Measurements from ENCODE around the gene SFMBT1.

SFMBT1 gene

GRCh38 chr3:53022647-53023046 is 23.2 kb downstream of the SFMBT1 start:
- Histone ChIP-seq H3K79me2 (ENCODE audit: insufficient read depth, low read length) (peaks cover 38% of the 10 kb centered on the region), H3K4me3 (ENCODE audit: low read depth, low read length, poor library complexity, severe bottlenecking) (no peak overlapping the region), H3K27me3 (ENCODE audit: insufficient read depth, low read length) (no peaks in the 10 kb centered on the region), H3K36me3 (ENCODE audit: insufficient read depth, low read length) (no peaks in the 10 kb centered on the region), H3K9me2 (ENCODE audit: low read depth, low read length) (no peaks in the 10 kb centered on the region), H3K4me2 (ENCODE audit: low read length) (no peak overlapping the region), H2AFZ (ENCODE audit: low read length) (no peak overlapping the region), H3K27ac (ENCODE audit: low read depth, low read length, poor library complexity, severe bottlenecking) (no peak overlapping the region), H3K9ac (ENCODE audit: low read length) (no peak overlapping the region), H3F3A (ENCODE audit: insufficient read depth, low read length) (no peaks in the 10 kb centered on the region), H3K4me1 (ENCODE audit: insufficient read depth, low read length, severe bottlenecking) (peaks cover 47% of the 10 kb centered on the region), H4K20me1 (ENCODE audit: insufficient read depth, low read length) (no peaks in the 10 kb centered on the region), H3K9me3 (ENCODE audit: low read length) (no peaks in the 10 kb centered on the region)
- TF ChIP-seq EZH2 (IDR thresholded peaks at IDR 0.05; ENCODE audit: borderline replicate concordance, low read length) = no peak
- TF ChIP-seq, protein P1, sequence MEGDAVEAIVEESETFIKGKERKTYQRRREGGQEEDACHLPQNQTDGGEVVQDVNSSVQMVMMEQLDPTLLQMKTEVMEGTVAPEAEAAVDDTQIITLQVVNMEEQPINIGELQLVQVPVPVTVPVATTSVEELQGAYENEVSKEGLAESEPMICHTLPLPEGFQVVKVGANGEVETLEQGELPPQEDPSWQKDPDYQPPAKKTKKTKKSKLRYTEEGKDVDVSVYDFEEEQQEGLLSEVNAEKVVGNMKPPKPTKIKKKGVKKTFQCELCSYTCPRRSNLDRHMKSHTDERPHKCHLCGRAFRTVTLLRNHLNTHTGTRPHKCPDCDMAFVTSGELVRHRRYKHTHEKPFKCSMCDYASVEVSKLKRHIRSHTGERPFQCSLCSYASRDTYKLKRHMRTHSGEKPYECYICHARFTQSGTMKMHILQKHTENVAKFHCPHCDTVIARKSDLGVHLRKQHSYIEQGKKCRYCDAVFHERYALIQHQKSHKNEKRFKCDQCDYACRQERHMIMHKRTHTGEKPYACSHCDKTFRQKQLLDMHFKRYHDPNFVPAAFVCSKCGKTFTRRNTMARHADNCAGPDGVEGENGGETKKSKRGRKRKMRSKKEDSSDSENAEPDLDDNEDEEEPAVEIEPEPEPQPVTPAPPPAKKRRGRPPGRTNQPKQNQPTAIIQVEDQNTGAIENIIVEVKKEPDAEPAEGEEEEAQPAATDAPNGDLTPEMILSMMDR (IDR thresholded peaks at IDR 0.05; ENCODE audit: low read length) = no peak

DNA sequence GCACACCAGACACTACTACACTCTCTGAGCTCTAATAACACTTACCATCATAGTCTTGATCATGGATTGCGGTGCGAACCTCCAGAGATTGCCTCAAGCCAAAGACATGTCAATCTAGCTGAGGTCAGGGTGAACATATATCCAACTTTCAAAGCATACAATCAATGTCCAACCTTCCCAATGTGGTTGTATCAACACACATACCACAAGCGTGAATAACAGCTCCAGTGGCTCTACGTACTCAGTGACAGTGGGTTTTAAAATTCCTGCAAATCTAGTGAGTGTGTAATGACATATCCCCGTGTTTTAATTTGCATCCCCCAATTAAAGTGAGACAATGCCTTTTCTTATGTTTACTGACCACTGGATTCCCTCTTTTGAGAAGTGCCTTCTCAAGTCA is 29.6 kb downstream of the SFMBT1 start:
- Histone ChIP-seq H3K9ac (ENCODE audit: low read length) (no peak overlapping the region), H3K36me3 (ENCODE audit: insufficient read depth, low read length) (no peaks in the 10 kb centered on the region), H3K9me3 (ENCODE audit: low read length) (no peaks in the 10 kb centered on the region), H3K9me2 (ENCODE audit: low read depth, low read length) (no peaks in the 10 kb centered on the region), H3K4me3 (ENCODE audit: low read depth, low read length, poor library complexity, severe bottlenecking) (no peak overlapping the region), H3F3A (ENCODE audit: insufficient read depth, low read length) (no peaks in the 10 kb centered on the region), H3K27ac (ENCODE audit: low read depth, low read length, poor library complexity, severe bottlenecking) (no peak overlapping the region), H3K4me1 (ENCODE audit: insufficient read depth, low read length, severe bottlenecking) (peaks cover 34% of the 10 kb centered on the region), H2AFZ (ENCODE audit: low read length) (no peak overlapping the region), H4K20me1 (ENCODE audit: insufficient read depth, low read length) (no peaks in the 10 kb centered on the region), H3K27me3 (ENCODE audit: insufficient read depth, low read length) (no peaks in the 10 kb centered on the region), H3K4me2 (ENCODE audit: low read length) (no peak overlapping the region), H3K79me2 (ENCODE audit: insufficient read depth, low read length) (peaks cover 13% of the 10 kb centered on the region; the same call in 1 of the 2 replicates)
- TF ChIP-seq EZH2 (IDR thresholded peaks at IDR 0.05; ENCODE audit: borderline replicate concordance, low read length) = no peak
- TF ChIP-seq, protein P1 (IDR thresholded peaks at IDR 0.05; ENCODE audit: low read length) = no peak

DNA sequence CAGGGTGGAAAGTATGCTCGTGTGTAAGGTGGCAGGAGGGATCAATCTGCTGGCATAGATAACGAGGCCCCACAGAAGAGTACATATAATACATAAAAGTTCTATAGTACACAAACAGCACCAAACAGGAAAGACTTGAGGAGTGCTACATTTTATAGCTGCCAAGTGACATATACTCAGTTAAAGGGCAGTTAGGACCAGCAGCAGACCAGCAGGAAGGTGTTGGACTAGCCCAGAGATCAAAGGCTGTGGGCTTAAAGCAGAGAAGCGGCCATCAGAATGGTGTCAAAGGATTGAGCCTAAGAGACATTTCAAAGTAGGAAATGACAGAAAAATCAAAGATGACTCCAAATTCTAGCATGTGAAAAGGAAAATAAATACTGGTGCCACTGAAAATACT is 34.5 kb downstream of the SFMBT1 start:
- Histone ChIP-seq H3K9ac (ENCODE audit: low read length) (no peak overlapping the region), H4K20me1 (ENCODE audit: insufficient read depth, low read length) (no peaks in the 10 kb centered on the region), H3K4me2 (ENCODE audit: low read length) (no peak overlapping the region), H3K9me3 (ENCODE audit: low read length) (no peaks in the 10 kb centered on the region), H3F3A (ENCODE audit: insufficient read depth, low read length) (no peaks in the 10 kb centered on the region), H2AFZ (ENCODE audit: low read length) (no peak overlapping the region), H3K4me1 (ENCODE audit: insufficient read depth, low read length, severe bottlenecking) (peaks cover 13% of the 10 kb centered on the region), H3K4me3 (ENCODE audit: low read depth, low read length, poor library complexity, severe bottlenecking) (no peak overlapping the region), H3K9me2 (ENCODE audit: low read depth, low read length) (no peaks in the 10 kb centered on the region), H3K27me3 (ENCODE audit: insufficient read depth, low read length) (no peaks in the 10 kb centered on the region), H3K36me3 (ENCODE audit: insufficient read depth, low read length) (no peaks in the 10 kb centered on the region), H3K27ac (ENCODE audit: low read depth, low read length, poor library complexity, severe bottlenecking) (no peak overlapping the region), H3K79me2 (ENCODE audit: insufficient read depth, low read length) (no peaks in the 10 kb centered on the region)
- no peak for TF ChIP-seq EZH2 (IDR thresholded peaks at IDR 0.05; ENCODE audit: borderline replicate concordance, low read length)
- TF ChIP-seq, protein P1 (IDR thresholded peaks at IDR 0.05; ENCODE audit: low read length) = no peak
